Vagina (tissue), 2 donors: ENCODE measurements around the gene ITIH5. TPM values are rescaled to one million over a fixed set of nuclear protein-coding genes. Genes with fewer than 3 reads are reported as not detected.

ENCODE experiments used
- DNase-seq, 2 donors: peaks; one replicate each; pipeline ENCODE4 v3.0.0-alpha.2; 2017; ENCODE audit errors: extremely low spot score in 2 of 2
- H3K27ac ChIP-seq: fragments of 200-600 bp; sonication (generic); one replicate; pipeline ENCODE4 v1.5.1; 2019
- H3K27me3 ChIP-seq: fragments of 200-600 bp; sonication (generic); one replicate; pipeline ENCODE4 v1.5.1; 2019
- H3K36me3 ChIP-seq, 2 donors: fragments of 200-600 bp; sonication (generic); one replicate each; pipeline ENCODE4 v1.5.1; 2017 to 2019
- H3K4me1 ChIP-seq: fragments of 200-600 bp; sonication (generic); one replicate; pipeline ENCODE4 v1.5.1; 2019
- H3K4me3 ChIP-seq, 2 donors: fragments of 200-600 bp; sonication (generic); 1 replicate in 1 of 2; 2 replicates in 1 of 2; pipeline ENCODE4 v1.5.1; 2016 to 2019
- H3K9me3 ChIP-seq: fragments of 200-600 bp; sonication (generic); one replicate; pipeline ENCODE4 v1.5.1; 2019
- CTCF ChIP-seq, 3 experiments: fragments of 450-650 bp in 2 of 3; fragments of 200-600 bp in 1 of 3; sonication (generic) in 1 of 3; IDR thresholded peaks; one replicate each; pipeline ENCODE4 v1.5.1; 2017 to 2019; ENCODE audit warnings: antibody characterized with exemption in 3 of 3, mild to moderate bottlenecking in 2 of 3, moderate library complexity in 2 of 3
- POLR2A ChIP-seq, 2 donors: fragments of 450-650 bp; IDR thresholded peaks; one replicate each; pipeline ENCODE4 v1.6.1; 2017; ENCODE audit warnings: antibody characterized with exemption in 2 of 2, mild to moderate bottlenecking in 2 of 2, moderate library complexity in 2 of 2
- POLR2AphosphoS5 ChIP-seq, 2 donors: sonication (generic); formaldehyde crosslinking; IDR thresholded peaks; one replicate each; pipeline ENCODE4 v1.9.0; 2017; ENCODE audit warnings: antibody characterized with exemption in 2 of 2, mild to moderate bottlenecking in 2 of 2, low read depth in 1 of 2; ENCODE audit not compliant: insufficient read depth in 1 of 2
- intact Hi-C: fragments of 100-400 bp; cut with DNase I; formaldehyde crosslinking; loops from one replicate; pipeline ENCODE4 v1.15.1; 2023
- total RNA-seq: library from RNA; depleted of rRNA; stranded (reverse); fragments of >200 nt; gene quantifications from one replicate; pipeline ENCODE4 v1.2.3, GENCODE V29; 2016

The ITIH5 gene
- total RNA-seq, 1 donor from 2014 or later, result 20.4 TPM

DNA sequence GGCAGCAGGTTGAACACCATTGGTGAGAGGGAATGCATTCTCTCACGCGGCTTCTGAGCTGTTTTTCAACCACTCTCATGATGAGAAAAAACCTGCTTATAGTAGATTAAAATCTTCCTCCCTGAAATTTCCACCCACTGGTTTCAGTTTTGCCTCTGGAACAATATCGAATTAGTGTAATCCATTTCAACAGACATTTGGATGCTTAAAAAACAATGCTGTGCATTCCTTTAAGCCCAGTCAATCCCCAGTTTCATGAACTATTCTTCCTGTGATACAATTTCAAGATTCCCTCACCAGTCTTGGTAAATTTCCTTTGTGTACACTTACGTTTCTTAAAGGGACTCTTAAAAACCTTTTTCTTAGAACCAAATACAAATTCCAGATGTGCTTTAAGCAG, 89.6 kb downstream of the ITIH5 start:
- no peaks in the 10 kb centered on the region for H3K9me3 ChIP-seq
- H3K4me1 ChIP-seq, result no peaks in the 10 kb centered on the region
- no peak overlapping the region for H3K27ac ChIP-seq
- TF ChIP-seq POLR2A (IDR thresholded peaks at IDR 0.05) (no peak), CTCF (IDR thresholded peaks at IDR 0.05) (no peak), POLR2AphosphoS5 (IDR thresholded peaks at IDR 0.05; ENCODE audit: insufficient read depth in 1 of 2, low read depth in 1 of 2) (no peak)
- DNase-seq, result no peak
- H3K36me3 ChIP-seq, result no peaks in the 10 kb centered on the region
- intact Hi-C loops, result no loop called here
- no peak overlapping the region for H3K4me3 ChIP-seq
- H3K27me3 ChIP-seq, result no peaks in the 10 kb centered on the region

DNA sequence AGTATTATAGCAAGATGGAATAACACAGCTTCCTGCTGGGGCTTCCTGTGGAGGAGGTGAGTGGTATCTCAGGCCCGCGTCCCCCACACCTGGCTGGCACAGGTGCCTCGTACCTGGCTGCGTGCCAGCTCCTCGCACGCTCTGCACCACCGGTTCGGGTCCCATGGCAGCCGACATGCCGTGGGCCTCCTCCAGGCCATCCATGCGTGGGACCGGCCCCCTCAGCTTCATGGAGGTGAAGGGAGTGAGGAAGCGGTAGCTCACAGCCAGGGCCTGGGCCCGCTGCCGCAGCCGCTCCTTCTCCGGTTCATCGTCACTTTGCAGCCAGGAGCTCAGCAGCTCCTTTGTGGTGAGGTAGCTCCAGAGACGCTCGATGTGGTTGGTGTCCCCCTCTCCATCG, 90.4 kb downstream of the ITIH5 start:
- intact Hi-C loops, result no loop called here
- Histone ChIP-seq H3K4me3 (no peak overlapping the region), H3K4me1 (no peaks in the 10 kb centered on the region), H3K9me3 (no peaks in the 10 kb centered on the region), H3K27ac (no peak overlapping the region), H3K36me3 (no peaks in the 10 kb centered on the region), H3K27me3 (no peaks in the 10 kb centered on the region)
- TF ChIP-seq CTCF (IDR thresholded peaks at IDR 0.05) (no peak), POLR2AphosphoS5 (IDR thresholded peaks at IDR 0.05; ENCODE audit: insufficient read depth in 1 of 2, low read depth in 1 of 2) (no peak), POLR2A (IDR thresholded peaks at IDR 0.05) (no peak)
- DNase-seq, result no peak

- no peak overlapping the region for H3K4me3 ChIP-seq
- no peaks in the 10 kb centered on the region for H3K27me3 ChIP-seq
- intact Hi-C loops, result no loop called here
- no peaks in the 10 kb centered on the region for H3K9me3 ChIP-seq
- H3K27ac ChIP-seq, result no peak overlapping the region
- no peak for DNase-seq
- no peak for TF ChIP-seq POLR2A (IDR thresholded peaks at IDR 0.05)
- no peak for TF ChIP-seq CTCF (IDR thresholded peaks at IDR 0.05)
- TF ChIP-seq POLR2AphosphoS5 (IDR thresholded peaks at IDR 0.05; ENCODE audit: insufficient read depth in 1 of 2, low read depth in 1 of 2), result no peak
- H3K4me1 ChIP-seq, result no peaks in the 10 kb centered on the region
- H3K36me3 ChIP-seq, result no peaks in the 10 kb centered on the region
These were observed 94.4 kb downstream of the ITIH5 start for GRCh38 chr10:7572391-7572790.

DNA sequence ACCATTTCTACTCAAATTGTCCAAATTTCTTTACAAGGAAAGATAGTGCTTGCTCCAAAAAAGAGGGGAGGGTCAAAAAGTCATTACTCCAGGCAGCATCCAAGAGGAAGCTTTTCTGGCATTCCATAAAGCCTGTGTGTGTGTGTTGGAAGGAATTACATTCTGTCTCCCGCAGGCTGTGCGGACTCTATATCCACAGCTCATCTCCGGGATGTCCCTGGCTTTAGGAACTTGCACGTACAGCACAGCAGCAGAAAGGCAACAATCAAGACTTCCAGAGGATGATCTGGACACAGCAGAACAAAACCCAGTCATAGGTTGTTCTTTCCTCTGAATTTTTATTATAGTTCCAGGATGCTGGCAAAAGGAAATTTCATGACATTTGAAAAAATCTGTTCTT, 94.8 kb downstream of the ITIH5 start:
- no peak for TF ChIP-seq POLR2A (IDR thresholded peaks at IDR 0.05)
- no peak for TF ChIP-seq CTCF (IDR thresholded peaks at IDR 0.05)
- TF ChIP-seq POLR2AphosphoS5 (IDR thresholded peaks at IDR 0.05; ENCODE audit: insufficient read depth in 1 of 2, low read depth in 1 of 2), result no peak
- Histone ChIP-seq H3K4me3 (no peak overlapping the region), H3K9me3 (no peaks in the 10 kb centered on the region), H3K36me3 (no peaks in the 10 kb centered on the region), H3K27me3 (no peaks in the 10 kb centered on the region), H3K27ac (no peak overlapping the region), H3K4me1 (no peaks in the 10 kb centered on the region)
- intact Hi-C loops, result no loop called here
- no peak for DNase-seq

DNA sequence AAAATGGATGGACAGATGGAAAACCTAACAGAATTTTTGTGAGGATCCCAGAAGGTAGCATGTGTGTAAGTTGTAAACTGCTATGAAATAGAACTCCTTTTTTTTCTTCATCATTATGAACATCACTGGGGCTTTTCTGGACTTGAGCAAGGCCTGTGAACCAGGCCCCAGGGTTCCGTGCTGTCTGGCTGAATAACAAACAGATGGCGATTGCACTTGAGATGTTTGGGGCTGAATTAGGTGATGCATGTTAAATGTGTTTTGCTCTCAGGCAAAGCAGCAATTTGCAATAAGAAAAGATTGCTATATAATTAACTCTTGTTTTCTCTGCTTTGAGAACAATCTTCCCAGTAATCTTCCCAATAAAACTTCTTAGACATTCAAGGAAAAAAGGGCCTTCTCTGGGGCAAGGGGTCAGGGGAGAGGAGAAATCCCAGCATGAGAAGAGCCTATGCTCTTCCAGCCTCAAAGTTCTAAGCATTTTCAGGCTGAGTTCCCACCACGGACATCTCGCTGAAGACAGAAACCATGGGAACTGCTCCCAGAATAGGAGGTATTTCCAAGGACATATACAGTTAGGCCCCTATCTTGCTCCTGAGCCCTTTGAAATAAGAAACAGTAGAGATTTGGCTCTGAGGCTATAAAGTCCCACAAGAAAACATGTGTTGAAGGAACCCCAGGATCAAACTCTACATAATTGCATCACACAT, 98.7 kb downstream of the ITIH5 start:
- DNase-seq, result no peak
- H3K27me3 ChIP-seq, result no peaks in the 10 kb centered on the region
- intact Hi-C loops, result no loop called here
- TF ChIP-seq POLR2A (IDR thresholded peaks at IDR 0.05) (no peak), CTCF (IDR thresholded peaks at IDR 0.05) (no peak), POLR2AphosphoS5 (IDR thresholded peaks at IDR 0.05; ENCODE audit: insufficient read depth in 1 of 2, low read depth in 1 of 2) (no peak)
- H3K36me3 ChIP-seq, result no peaks in the 10 kb centered on the region
- H3K4me1 ChIP-seq, result peaks cover 10% of the 10 kb centered on the region
- no peaks in the 10 kb centered on the region for H3K9me3 ChIP-seq
- no peak overlapping the region for H3K27ac ChIP-seq
- no peak overlapping the region for H3K4me3 ChIP-seq
